Caco-2 (cell line): ENCODE measurements around the gene KDELR3. TPM values are rescaled to one million over a fixed set of nuclear protein-coding genes. Genes with fewer than 3 reads are reported as not detected.

Experiments used
- BruUV-seq: library from RNA; stranded (reverse); fragments of 400-500 nt; replicated peaks from 2 replicates; lab custom pipeline; 2021; lab: Mats Ljungman, UMichigan
- CTCF ChIA-PET: fragments of 300-600 bp; sonication (Branson Sonifier 250); formaldehyde crosslinking; loops from one replicate; lab custom pipeline; 2022; ENCODE audit warnings: antibody characterized with exemption; lab: Charles Lee
- POLR2A ChIA-PET: fragments of 300-600 bp; sonication (Branson Sonifier 250); formaldehyde crosslinking; loops from one replicate; lab custom pipeline; 2022; ENCODE audit warnings: antibody characterized with exemption; lab: Charles Lee
- DNase-seq, 2 experiments: peaks; one replicate each; pipeline versions ENCODE4 v3.0.0 to v3.0.0-alpha.2; 2020 to 2022
- H3K27me3 ChIP-seq: replicated peaks from 2 replicates; pipeline ENCODE4 v1.6.0; 2011; ENCODE audit warnings: low read length; ENCODE audit not compliant: control insufficient read depth, insufficient read depth
- H3K36me3 ChIP-seq: 2 replicates; pipeline ENCODE4 v1.5.1; 2011; ENCODE audit warnings: low read length; ENCODE audit not compliant: control insufficient read depth, insufficient read depth
- H3K4me1 ChIP-seq: fragments of 250-450 bp; sonication (Bioruptor Pico); 2 replicates; pipeline ENCODE4 v1.5.1; 2020; ENCODE audit warnings: mild to moderate bottlenecking
- H3K4me3 ChIP-seq: 2 replicates; pipeline ENCODE4 v1.5.1; 2011; ENCODE audit warnings: low read depth, mild to moderate bottlenecking, control low read depth, low read length
- H3K9me3 ChIP-seq: fragments of 250-450 bp; sonication (Bioruptor Pico); 2 replicates; pipeline ENCODE4 v1.5.1; 2020; ENCODE audit warnings: mild to moderate bottlenecking, moderate library complexity
- H3K27ac Mint-ChIP-seq: one replicate; pipeline ENCODE4 v1.8.0; 2022; ENCODE audit warnings: mixed read lengths; ENCODE audit not compliant: unreplicated experiment
- H3K27me3 Mint-ChIP-seq: one replicate; pipeline ENCODE4 v1.8.0; 2022; ENCODE audit warnings: mixed read lengths; ENCODE audit not compliant: insufficient read depth, unreplicated experiment
- H3K36me3 Mint-ChIP-seq: one replicate; pipeline ENCODE4 v1.8.0; 2022; ENCODE audit warnings: mild to moderate bottlenecking, mixed read lengths; ENCODE audit not compliant: insufficient read depth, unreplicated experiment
- H3K4me1 Mint-ChIP-seq: one replicate; pipeline ENCODE4 v1.8.0; 2022; ENCODE audit warnings: low read depth, mixed read lengths; ENCODE audit not compliant: unreplicated experiment
- H3K4me3 Mint-ChIP-seq: one replicate; pipeline ENCODE4 v1.8.0; 2022; ENCODE audit warnings: mild to moderate bottlenecking, moderate library complexity, mixed read lengths; ENCODE audit not compliant: unreplicated experiment
- H3K9me3 Mint-ChIP-seq: one replicate; pipeline ENCODE4 v1.8.0; 2022; ENCODE audit warnings: mixed read lengths; ENCODE audit not compliant: unreplicated experiment
- CTCF ChIP-seq, 2 experiments: fragments of 200-600 bp in 1 of 2; IDR thresholded peaks; 1 replicate in 1 of 2; 2 replicates in 1 of 2; pipeline versions ENCODE4 v1.5.1 to v1.8.0; 2011 to 2022; ENCODE audit warnings: antibody characterized with exemption in 1 of 2, control low read depth in 1 of 2, inconsistent platforms in 1 of 2, low read depth in 1 of 2, low read length in 1 of 2, mild to moderate bottlenecking in 1 of 2, moderate library complexity in 1 of 2; ENCODE audit not compliant: insufficient read depth in 1 of 2, severe bottlenecking in 1 of 2, unreplicated experiment in 1 of 2
- intact Hi-C: fragments of 100-400 bp; cut with micrococcal nuclease; formaldehyde crosslinking; loops from one replicate; pipeline ENCODE4 v1.10.0; 2022; ENCODE audit not compliant: unreplicated experiment
- total RNA-seq: library from RNA; stranded (reverse); gene quantifications from 2 replicates; pipeline ENCODE4 v1.2.3, GENCODE V29; 2022

The KDELR3 gene
- total RNA-seq, 1 experiment from 2014 or later: 13.4 TPM

- CTCF ChIA-PET: no interaction called here
- H3K27ac Mint-ChIP-seq: no peak overlapping the region
These were observed 32.9 kb upstream of the KDELR3 start for GRCh38 chr22:38435010-38435409.

GRCh38 chr22:38435965-38436364 lies 31.9 kb upstream of the KDELR3 start:
- intact Hi-C loops: no loop called here
- no peak overlapping the region for H3K27ac Mint-ChIP-seq
- no peaks in the 10 kb centered on the region for H3K9me3 Mint-ChIP-seq
- POLR2A ChIA-PET: no interaction called here
- no peak for TF ChIP-seq CTCF (IDR thresholded peaks at IDR 0.05; ENCODE audit: insufficient read depth in 1 of 2, low read depth in 1 of 2, low read length in 1 of 2, severe bottlenecking in 1 of 2, unreplicated experiment in 1 of 2)
- Histone ChIP-seq H3K27me3 (no peaks in the 10 kb centered on the region), H3K36me3 (no peaks in the 10 kb centered on the region), H3K4me1 (no peaks in the 10 kb centered on the region), H3K9me3 (no peaks in the 10 kb centered on the region), H3K4me3 (no peak overlapping the region)
- H3K4me1 Mint-ChIP-seq: no peaks in the 10 kb centered on the region
- peaks cover 3% of the 10 kb centered on the region for H3K27me3 Mint-ChIP-seq
- BruUV-seq: no TSS peak
- no peak for DNase-seq
- no peak overlapping the region for H3K4me3 Mint-ChIP-seq
- H3K36me3 Mint-ChIP-seq: no peaks in the 10 kb centered on the region
- CTCF ChIA-PET: no interaction called here

More at GRCh38 chr22:38435010-38435409, 32.9 kb upstream of the KDELR3 start:
- no peak for DNase-seq
- POLR2A ChIA-PET: no interaction called here
- peak in 1 of 2 experiments; percentile 6 for TF ChIP-seq CTCF (IDR thresholded peaks at IDR 0.05; ENCODE audit: insufficient read depth in 1 of 2, low read depth in 1 of 2, low read length in 1 of 2, severe bottlenecking in 1 of 2, unreplicated experiment in 1 of 2)
- no peaks in the 10 kb centered on the region for H3K9me3 ChIP-seq
- H3K27me3 ChIP-seq: no peaks in the 10 kb centered on the region
- no peaks in the 10 kb centered on the region for H3K36me3 Mint-ChIP-seq
- peaks cover 3% of the 10 kb centered on the region for H3K27me3 Mint-ChIP-seq
- no TSS peak for BruUV-seq
- no peaks in the 10 kb centered on the region for H3K9me3 Mint-ChIP-seq
- intact Hi-C loops: no loop called here
- H3K36me3 ChIP-seq: no peaks in the 10 kb centered on the region
- H3K4me3 Mint-ChIP-seq: no peak overlapping the region
- no peaks in the 10 kb centered on the region for H3K4me1 ChIP-seq
- H3K4me3 ChIP-seq: no peak overlapping the region
- no peaks in the 10 kb centered on the region for H3K4me1 Mint-ChIP-seq

GRCh38 chr22:38436629-38437395 lies 31.1 kb upstream of the KDELR3 start:
- H3K9me3 Mint-ChIP-seq: no peaks in the 10 kb centered on the region
- intact Hi-C loops: no loop called here
- POLR2A ChIA-PET: no interaction called here
- BruUV-seq: no TSS peak
- H3K27me3 ChIP-seq: no peaks in the 10 kb centered on the region
- H3K4me3 ChIP-seq: no peak overlapping the region
- no peaks in the 10 kb centered on the region for H3K4me1 Mint-ChIP-seq
- no peaks in the 10 kb centered on the region for H3K4me1 ChIP-seq
- no peak for TF ChIP-seq CTCF (IDR thresholded peaks at IDR 0.05; ENCODE audit: insufficient read depth in 1 of 2, low read depth in 1 of 2, low read length in 1 of 2, severe bottlenecking in 1 of 2, unreplicated experiment in 1 of 2)
- H3K36me3 Mint-ChIP-seq: no peaks in the 10 kb centered on the region
- no peak for DNase-seq
- H3K9me3 ChIP-seq: no peaks in the 10 kb centered on the region
- no peaks in the 10 kb centered on the region for H3K36me3 ChIP-seq
- no peak overlapping the region for H3K27ac Mint-ChIP-seq
- no peak overlapping the region for H3K4me3 Mint-ChIP-seq
- CTCF ChIA-PET: no interaction called here
- H3K27me3 Mint-ChIP-seq: peaks cover 3% of the 10 kb centered on the region
